Neural progenitor cell (in vitro differentiated cells): ENCODE results near the gene OR51E2. TPM values are rescaled to one million over a fixed set of nuclear protein-coding genes. Genes with fewer than 3 reads are reported as not detected.

Experiments used
- DNase-seq: peaks from one replicate; pipeline ENCODE4 v3.0.0-alpha.2; 2016; ENCODE audit warnings: low spot score
- H2AFZ ChIP-seq: fragments of 200-600 bp; sonication (generic); replicated peaks from 2 replicates; pipeline ENCODE4 v1.6.1; 2016; ENCODE audit warnings: antibody characterized with exemption
- H3F3A ChIP-seq: fragments of 200-600 bp; sonication (generic); 2 replicates; pipeline ENCODE4 v1.6.1; 2016; ENCODE audit warnings: antibody characterized with exemption, low read depth
- H3K27ac ChIP-seq: fragments of 200-600 bp; sonication (generic); 2 replicates; pipeline ENCODE4 v1.5.1; 2016; ENCODE audit warnings: mild to moderate bottlenecking
- H3K27me3 ChIP-seq: fragments of 200-600 bp; sonication (generic); 2 replicates; pipeline ENCODE4 v1.6.1; 2016; ENCODE audit warnings: mild to moderate bottlenecking, moderate library complexity
- H3K36me3 ChIP-seq: fragments of 200-600 bp; sonication (generic); 2 replicates; pipeline ENCODE4 v1.5.1; 2016
- H3K4me1 ChIP-seq: fragments of 200-600 bp; sonication (generic); 2 replicates; pipeline ENCODE4 v1.6.1; 2016; ENCODE audit warnings: mixed run types
- H3K4me2 ChIP-seq: fragments of 200-600 bp; sonication (generic); 2 replicates; pipeline ENCODE4 v1.6.1; 2016
- H3K4me3 ChIP-seq: fragments of 200-600 bp; sonication (generic); 2 replicates; pipeline ENCODE4 v1.5.1; 2016
- H3K79me2 ChIP-seq: fragments of 200-600 bp; sonication (generic); 2 replicates; pipeline ENCODE4 v1.6.1; 2016; ENCODE audit warnings: low read depth
- H3K9ac ChIP-seq: fragments of 200-600 bp; sonication (generic); 2 replicates; pipeline ENCODE4 v1.6.1; 2016
- H3K9me3 ChIP-seq: fragments of 200-600 bp; sonication (generic); 2 replicates; pipeline ENCODE4 v1.5.1; 2016; ENCODE audit warnings: low read depth
- H4K20me1 ChIP-seq: fragments of 200-600 bp; sonication (generic); 2 replicates; pipeline ENCODE4 v1.6.1; 2016; ENCODE audit warnings: low read depth
- H3K27ac Mint-ChIP-seq: 3 replicates; pipeline ENCODE4 v1.8.0; 2021; ENCODE audit warnings: mixed read lengths
- H3K27me3 Mint-ChIP-seq: 2 replicates; pipeline ENCODE4 v1.8.0; 2022; ENCODE audit warnings: low read depth, mild to moderate bottlenecking, inconsistent platforms, moderate library complexity, mixed read lengths; ENCODE audit not compliant: insufficient read depth
- H3K36me3 Mint-ChIP-seq: 3 replicates; pipeline ENCODE4 v1.8.0; 2021; ENCODE audit warnings: mixed read lengths
- H3K4me1 Mint-ChIP-seq: 3 replicates; pipeline ENCODE4 v1.8.0; 2021; ENCODE audit warnings: mixed read lengths
- H3K4me3 Mint-ChIP-seq: 3 replicates; pipeline ENCODE4 v1.8.0; 2021; ENCODE audit warnings: mild to moderate bottlenecking, moderate library complexity, mixed read lengths
- H3K9me3 Mint-ChIP-seq: 3 replicates; pipeline ENCODE4 v1.8.0; 2020; ENCODE audit warnings: mixed read lengths
- EZH2 ChIP-seq: fragments of 200-600 bp; sonication (generic); IDR thresholded peaks from 2 replicates; pipeline ENCODE4 v1.6.1; 2017; ENCODE audit warnings: antibody characterized with exemption, mild to moderate bottlenecking, moderate library complexity
- EZH2phosphoT487 ChIP-seq: fragments of 200-600 bp; sonication (generic); IDR thresholded peaks from 2 replicates; pipeline ENCODE4 v1.6.1; 2017; ENCODE audit warnings: antibody characterized with exemption
- total RNA-seq: library from RNA; depleted of rRNA; stranded (reverse); fragments of >200 nt; gene quantifications from 2 replicates; pipeline ENCODE4 v1.2.3, GENCODE V29; 2015; ENCODE audit warnings: low replicate concordance
- TF ChIP-seq, protein P1 (sequence below): fragments of 200-600 bp; sonication (generic); IDR thresholded peaks from 2 replicates; pipeline ENCODE4 v1.5.1; 2017; ENCODE audit warnings: antibody characterized with exemption, mild to moderate bottlenecking

Gene OR51E2
- total RNA-seq, 1 donor from 2014 or later: not detected

DNA sequence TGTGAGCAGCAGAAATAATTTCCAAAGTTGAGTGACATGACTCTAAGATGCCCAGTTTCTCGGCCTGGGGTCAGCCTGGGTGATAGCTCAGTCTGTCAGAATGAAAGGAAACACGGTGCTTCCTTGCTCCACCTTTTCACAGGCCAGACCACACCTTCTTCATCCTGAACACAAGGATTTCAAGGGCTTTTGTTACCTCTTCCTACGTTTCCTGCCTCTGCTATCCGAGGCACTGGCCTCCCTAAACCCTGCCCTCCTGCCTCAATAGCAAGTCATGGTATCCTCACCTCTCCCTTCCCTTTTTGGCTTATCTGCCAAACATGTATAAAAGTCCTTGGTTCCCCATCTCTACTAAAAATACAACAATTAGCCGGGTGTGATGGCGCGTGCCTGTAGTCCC, 55.6 kb downstream of the OR51E2 start:
- no peak overlapping the region for H3K4me2 ChIP-seq
- no peak overlapping the region for H3K9ac ChIP-seq
- H3K9me3 Mint-ChIP-seq: no peaks in the 10 kb centered on the region
- no peak overlapping the region for H3K27ac ChIP-seq
- no peaks in the 10 kb centered on the region for H3K9me3 ChIP-seq
- TF ChIP-seq EZH2phosphoT487 (no peak), EZH2 (no peak)
- TF ChIP-seq, protein P1, sequence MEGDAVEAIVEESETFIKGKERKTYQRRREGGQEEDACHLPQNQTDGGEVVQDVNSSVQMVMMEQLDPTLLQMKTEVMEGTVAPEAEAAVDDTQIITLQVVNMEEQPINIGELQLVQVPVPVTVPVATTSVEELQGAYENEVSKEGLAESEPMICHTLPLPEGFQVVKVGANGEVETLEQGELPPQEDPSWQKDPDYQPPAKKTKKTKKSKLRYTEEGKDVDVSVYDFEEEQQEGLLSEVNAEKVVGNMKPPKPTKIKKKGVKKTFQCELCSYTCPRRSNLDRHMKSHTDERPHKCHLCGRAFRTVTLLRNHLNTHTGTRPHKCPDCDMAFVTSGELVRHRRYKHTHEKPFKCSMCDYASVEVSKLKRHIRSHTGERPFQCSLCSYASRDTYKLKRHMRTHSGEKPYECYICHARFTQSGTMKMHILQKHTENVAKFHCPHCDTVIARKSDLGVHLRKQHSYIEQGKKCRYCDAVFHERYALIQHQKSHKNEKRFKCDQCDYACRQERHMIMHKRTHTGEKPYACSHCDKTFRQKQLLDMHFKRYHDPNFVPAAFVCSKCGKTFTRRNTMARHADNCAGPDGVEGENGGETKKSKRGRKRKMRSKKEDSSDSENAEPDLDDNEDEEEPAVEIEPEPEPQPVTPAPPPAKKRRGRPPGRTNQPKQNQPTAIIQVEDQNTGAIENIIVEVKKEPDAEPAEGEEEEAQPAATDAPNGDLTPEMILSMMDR: no peak
- DNase-seq: no peak
- peaks cover 9% of the 10 kb centered on the region for H3K27me3 ChIP-seq
- H3K4me3 Mint-ChIP-seq: no peak overlapping the region
- no peaks in the 10 kb centered on the region for H3K4me1 ChIP-seq
- H3K27me3 Mint-ChIP-seq: peaks cover 2% of the 10 kb centered on the region
- H2AFZ ChIP-seq: no peak overlapping the region
- H3K36me3 ChIP-seq: no peaks in the 10 kb centered on the region
- H3K4me1 Mint-ChIP-seq: peaks cover 6% of the 10 kb centered on the region
- H3F3A ChIP-seq: no peaks in the 10 kb centered on the region
- no peak overlapping the region for H3K27ac Mint-ChIP-seq
- no peaks in the 10 kb centered on the region for H3K79me2 ChIP-seq
- no peak overlapping the region for H3K4me3 ChIP-seq
- no peaks in the 10 kb centered on the region for H3K36me3 Mint-ChIP-seq
- no peaks in the 10 kb centered on the region for H4K20me1 ChIP-seq

DNA sequence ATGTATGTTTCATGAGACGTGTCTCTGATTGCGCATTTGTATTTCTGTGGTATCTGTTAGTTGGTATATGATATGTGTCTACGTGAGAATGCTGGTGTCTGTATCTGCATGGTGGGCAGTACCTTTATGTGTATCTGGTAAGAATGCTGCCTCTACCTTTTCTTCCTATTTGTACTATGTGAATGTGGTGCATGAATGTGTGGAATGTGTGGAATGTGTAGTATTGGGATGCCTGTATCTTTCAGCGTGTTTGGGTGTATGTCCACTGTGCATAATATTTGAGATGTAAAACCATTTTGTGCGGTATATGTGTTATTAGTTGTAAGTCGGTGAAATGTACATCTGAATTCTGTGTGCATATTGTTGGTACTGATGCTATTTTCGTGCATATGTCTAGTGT, 56.2 kb downstream of the OR51E2 start:
- Histone ChIP-seq H3K79me2 (no peaks in the 10 kb centered on the region), H4K20me1 (no peaks in the 10 kb centered on the region), H3K27ac (no peak overlapping the region), H3F3A (no peaks in the 10 kb centered on the region), H3K4me2 (no peak overlapping the region), H3K9ac (no peak overlapping the region), H3K36me3 (no peaks in the 10 kb centered on the region), H3K9me3 (no peaks in the 10 kb centered on the region), H3K4me1 (no peaks in the 10 kb centered on the region), H3K27me3 (peaks cover 11% of the 10 kb centered on the region), H3K4me3 (no peak overlapping the region), H2AFZ (no peak overlapping the region)
- H3K9me3 Mint-ChIP-seq: no peaks in the 10 kb centered on the region
- H3K4me1 Mint-ChIP-seq: peaks cover 6% of the 10 kb centered on the region
- H3K27me3 Mint-ChIP-seq: peaks cover 2% of the 10 kb centered on the region
- no peak overlapping the region for H3K4me3 Mint-ChIP-seq
- H3K36me3 Mint-ChIP-seq: no peaks in the 10 kb centered on the region
- no peak for DNase-seq
- TF ChIP-seq EZH2phosphoT487 (no peak), EZH2 (no peak)
- TF ChIP-seq, protein P1: no peak
- no peak overlapping the region for H3K27ac Mint-ChIP-seq

DNA sequence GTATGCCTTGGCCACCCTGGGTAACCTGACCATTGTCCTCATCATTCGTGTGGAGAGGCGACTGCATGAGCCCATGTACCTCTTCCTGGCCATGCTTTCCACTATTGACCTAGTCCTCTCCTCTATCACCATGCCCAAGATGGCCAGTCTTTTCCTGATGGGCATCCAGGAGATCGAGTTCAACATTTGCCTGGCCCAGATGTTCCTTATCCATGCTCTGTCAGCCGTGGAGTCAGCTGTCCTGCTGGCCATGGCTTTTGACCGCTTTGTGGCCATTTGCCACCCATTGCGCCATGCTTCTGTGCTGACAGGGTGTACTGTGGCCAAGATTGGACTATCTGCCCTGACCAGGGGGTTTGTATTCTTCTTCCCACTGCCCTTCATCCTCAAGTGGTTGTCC, 57.7 kb downstream of the OR51E2 start:
- TF ChIP-seq, protein P1: no peak
- TF ChIP-seq EZH2phosphoT487: no peak
- no peak for TF ChIP-seq EZH2

More for the DNA sequence above, 57.7 kb downstream of the OR51E2 start:
- H3K9ac ChIP-seq: no peak overlapping the region
- no peaks in the 10 kb centered on the region for H3K36me3 ChIP-seq
- no peak overlapping the region for H3K4me2 ChIP-seq
- H3K27me3 ChIP-seq: peaks cover 11% of the 10 kb centered on the region
- Mint-ChIP-seq H3K36me3 (no peaks in the 10 kb centered on the region), H3K4me3 (no peak overlapping the region), H3K27me3 (peaks cover 2% of the 10 kb centered on the region), H3K4me1 (peaks cover 6% of the 10 kb centered on the region), H3K9me3 (no peaks in the 10 kb centered on the region), H3K27ac (no peak overlapping the region)
- no peaks in the 10 kb centered on the region for H4K20me1 ChIP-seq
- no peak overlapping the region for H3K4me3 ChIP-seq
- no peaks in the 10 kb centered on the region for H3K79me2 ChIP-seq
- no peaks in the 10 kb centered on the region for H3K9me3 ChIP-seq
- H3K27ac ChIP-seq: no peak overlapping the region
- H3K4me1 ChIP-seq: no peaks in the 10 kb centered on the region
- H3F3A ChIP-seq: no peaks in the 10 kb centered on the region
- H2AFZ ChIP-seq: no peak overlapping the region
- no peak for DNase-seq
